ENCODE results near the gene BANK1. TPM values are rescaled to one million over a fixed set of nuclear protein-coding genes. Genes with fewer than 3 reads are reported as not detected.

BANK1 gene
- total RNA-seq, 4 donors from 2014 or later, result 0.20 to 22.4 (median 9.4) TPM

GRCh38 chr4:101762025-101762424, 28.5 kb upstream of the BANK1 start:
- intact Hi-C loops (cut with DNase I; ENCODE audit: low total_unique reads) (no loop called here), in situ Hi-C loops (cut with MboI; ENCODE audit: low pct_ligation_motif_present in 1 of 4, low pct_unique_long_range_greater_than_20kb in 1 of 4, low sequenced_read_pairs in 3 of 4) (no loop called here)
- Histone ChIP-seq H3K27ac (no peak overlapping the region), H3K4me3 (no peak overlapping the region), H3K36me3 (no peaks in the 10 kb centered on the region), H3K9me3 (no peaks in the 10 kb centered on the region), H3K4me1 (no peaks in the 10 kb centered on the region), H3K27me3 (no peaks in the 10 kb centered on the region)
- WGBS, 2 donors (ENCODE audit: low coverage in 1 of 2), result 83 to 91% methylated on average over 2 of the region's 2 CpGs
- TF ChIP-seq POLR2AphosphoS5 (IDR thresholded peaks at IDR 0.05) (no peak), CTCF (IDR thresholded peaks at IDR 0.05) (no peak), EP300 (IDR thresholded peaks at IDR 0.05; ENCODE audit: low read depth) (no peak), POLR2A (IDR thresholded peaks at IDR 0.05) (no peak)
- no peak for DNase-seq

- no peaks in the 10 kb centered on the region for H3K4me1 ChIP-seq
- 25 to 41% methylated on average over 1 to 2 of the region's 2 CpGs for WGBS, 2 donors (ENCODE audit: low coverage in 1 of 2)
- no peak for TF ChIP-seq CTCF (IDR thresholded peaks at IDR 0.05)
- no peak for TF ChIP-seq POLR2AphosphoS5 (IDR thresholded peaks at IDR 0.05)
- no peak for TF ChIP-seq EP300 (IDR thresholded peaks at IDR 0.05; ENCODE audit: low read depth)
- TF ChIP-seq POLR2A (IDR thresholded peaks at IDR 0.05), result no peak
- peaks cover 0 to 2% of the 10 kb centered on the region in 2 donors for H3K9me3 ChIP-seq
- no peak for DNase-seq
- intact Hi-C loops (cut with DNase I; ENCODE audit: low total_unique reads) (no loop called here), in situ Hi-C loops (cut with MboI; ENCODE audit: low pct_ligation_motif_present in 1 of 4, low pct_unique_long_range_greater_than_20kb in 1 of 4, low sequenced_read_pairs in 3 of 4) (no loop called here)
- H3K36me3 ChIP-seq, result no peaks in the 10 kb centered on the region
- H3K4me3 ChIP-seq, result no peak overlapping the region
- H3K27ac ChIP-seq, result no peak overlapping the region
- no peaks in the 10 kb centered on the region for H3K27me3 ChIP-seq
Measured at GRCh38 chr4:101762534-101762933, 28.0 kb upstream of the BANK1 start.

GRCh38 chr4:101763576-101763975, 27.0 kb upstream of the BANK1 start:
- TF ChIP-seq EP300 (IDR thresholded peaks at IDR 0.05; ENCODE audit: low read depth) (no peak), POLR2AphosphoS5 (IDR thresholded peaks at IDR 0.05) (no peak), CTCF (IDR thresholded peaks at IDR 0.05) (no peak), POLR2A (IDR thresholded peaks at IDR 0.05) (no peak)
- Histone ChIP-seq H3K4me3 (no peak overlapping the region), H3K36me3 (no peaks in the 10 kb centered on the region), H3K9me3 (peaks cover 0 to 5% of the 10 kb centered on the region in 2 donors), H3K27me3 (no peaks in the 10 kb centered on the region), H3K27ac (no peak overlapping the region), H3K4me1 (no peaks in the 10 kb centered on the region)
- 93 to 100% methylated on average over 1 of the region's 1 CpG for WGBS, 2 donors (ENCODE audit: low coverage in 1 of 2)
- DNase-seq, result no peak
- intact Hi-C loops (cut with DNase I; ENCODE audit: low total_unique reads) (no loop called here), in situ Hi-C loops (cut with MboI; ENCODE audit: low pct_ligation_motif_present in 1 of 4, low pct_unique_long_range_greater_than_20kb in 1 of 4, low sequenced_read_pairs in 3 of 4) (no loop called here)

GRCh38 chr4:101774807-101775206, 15.7 kb upstream of the BANK1 start:
- H3K9me3 ChIP-seq, result peaks cover 7 to 19% of the 10 kb centered on the region in 2 donors
- H3K36me3 ChIP-seq, result no peaks in the 10 kb centered on the region
- TF ChIP-seq EP300 (IDR thresholded peaks at IDR 0.05; ENCODE audit: low read depth), result no peak
- no peak for TF ChIP-seq POLR2AphosphoS5 (IDR thresholded peaks at IDR 0.05)
- no peak for TF ChIP-seq POLR2A (IDR thresholded peaks at IDR 0.05)
- TF ChIP-seq CTCF (IDR thresholded peaks at IDR 0.05), result no peak
- 19 to 47% methylated on average over 1 of the region's 1 CpG for WGBS, 2 donors (ENCODE audit: low coverage in 1 of 2)
- no peaks in the 10 kb centered on the region for H3K4me1 ChIP-seq
- in situ Hi-C loops (cut with MboI; ENCODE audit: low pct_ligation_motif_present in 1 of 4, low pct_unique_long_range_greater_than_20kb in 1 of 4, low sequenced_read_pairs in 3 of 4) (loop anchor here in 1 of 4 donors (10.0 kb wide), 1 partner anchor 60 kb away; no protein-coding TSS in a partner anchor), intact Hi-C loops (cut with DNase I; ENCODE audit: low total_unique reads) (no loop called here)
- H3K4me3 ChIP-seq, result no peak overlapping the region
- DNase-seq, result no peak
- no peaks in the 10 kb centered on the region for H3K27me3 ChIP-seq
- no peak overlapping the region for H3K27ac ChIP-seq

Data from transverse colon (tissue), 4 donors.